OCI-LY3 (cell line): ENCODE measurements around the gene TECPR2.

Experiments used
- EZH2phosphoT487 ChIP-seq: fragments of 200-600 bp; shearing (Covaris generic); IDR thresholded peaks from 2 replicates; pipeline ENCODE4 v1.6.1; 2018; ENCODE audit warnings: antibody characterized with exemption, mixed run types, low read depth
- TF ChIP-seq, protein P1 (sequence below): fragments of 200-600, 300-600 bp; sonication (generic); IDR thresholded peaks from 2 replicates; pipeline ENCODE4 v1.5.1; 2014; ENCODE audit warnings: antibody characterized with exemption, low read length, low read depth

DNA sequence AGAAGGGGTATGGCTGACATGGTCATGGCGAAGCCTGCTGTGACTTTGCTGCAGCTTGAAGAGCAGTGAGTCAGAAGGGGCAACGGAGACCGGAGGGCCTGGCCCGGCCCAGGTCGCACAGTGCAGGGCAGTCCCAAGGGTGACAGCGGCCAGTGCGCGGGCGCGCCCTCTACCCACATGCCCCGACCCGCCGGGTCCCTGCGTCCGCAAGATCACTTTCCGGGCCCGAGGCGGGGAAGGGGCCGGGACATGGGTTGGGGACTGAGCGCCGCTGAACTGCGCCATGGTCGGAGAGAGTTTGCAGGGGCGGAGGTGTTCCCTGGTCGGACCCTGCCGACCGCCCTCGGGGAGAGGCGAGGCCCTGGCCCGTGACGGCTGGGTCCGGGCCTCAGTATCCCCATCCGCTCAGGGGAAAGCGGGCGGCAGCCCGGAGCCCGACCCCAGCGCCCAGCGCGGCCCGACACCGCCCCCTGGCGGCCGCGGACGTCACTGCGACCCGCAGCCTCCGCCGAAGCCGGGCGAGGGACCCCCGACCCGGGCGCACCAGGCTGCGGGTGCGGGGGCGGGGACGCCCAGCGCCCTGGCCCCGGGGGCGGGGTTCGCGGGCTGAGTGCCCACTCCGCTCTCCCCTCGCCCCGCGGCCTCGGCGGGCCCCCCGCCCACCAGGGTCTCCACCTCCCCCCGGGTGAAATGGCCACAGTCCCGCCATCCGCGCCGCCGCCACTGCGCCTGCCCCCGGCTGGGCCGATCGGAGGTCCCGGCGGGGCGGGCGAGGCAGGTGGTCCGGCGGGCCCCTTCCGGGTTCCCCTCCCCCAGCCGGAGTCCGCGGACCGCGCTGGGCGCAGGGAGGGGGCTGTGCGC lies 154.0 kb downstream of the TECPR2 start:
- TF ChIP-seq, protein P1, sequence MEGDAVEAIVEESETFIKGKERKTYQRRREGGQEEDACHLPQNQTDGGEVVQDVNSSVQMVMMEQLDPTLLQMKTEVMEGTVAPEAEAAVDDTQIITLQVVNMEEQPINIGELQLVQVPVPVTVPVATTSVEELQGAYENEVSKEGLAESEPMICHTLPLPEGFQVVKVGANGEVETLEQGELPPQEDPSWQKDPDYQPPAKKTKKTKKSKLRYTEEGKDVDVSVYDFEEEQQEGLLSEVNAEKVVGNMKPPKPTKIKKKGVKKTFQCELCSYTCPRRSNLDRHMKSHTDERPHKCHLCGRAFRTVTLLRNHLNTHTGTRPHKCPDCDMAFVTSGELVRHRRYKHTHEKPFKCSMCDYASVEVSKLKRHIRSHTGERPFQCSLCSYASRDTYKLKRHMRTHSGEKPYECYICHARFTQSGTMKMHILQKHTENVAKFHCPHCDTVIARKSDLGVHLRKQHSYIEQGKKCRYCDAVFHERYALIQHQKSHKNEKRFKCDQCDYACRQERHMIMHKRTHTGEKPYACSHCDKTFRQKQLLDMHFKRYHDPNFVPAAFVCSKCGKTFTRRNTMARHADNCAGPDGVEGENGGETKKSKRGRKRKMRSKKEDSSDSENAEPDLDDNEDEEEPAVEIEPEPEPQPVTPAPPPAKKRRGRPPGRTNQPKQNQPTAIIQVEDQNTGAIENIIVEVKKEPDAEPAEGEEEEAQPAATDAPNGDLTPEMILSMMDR, result peak; percentile 59
- TF ChIP-seq EZH2phosphoT487, result no peak
